ENCODE measurements around the gene MFN2.

The MFN2 gene

DNA sequence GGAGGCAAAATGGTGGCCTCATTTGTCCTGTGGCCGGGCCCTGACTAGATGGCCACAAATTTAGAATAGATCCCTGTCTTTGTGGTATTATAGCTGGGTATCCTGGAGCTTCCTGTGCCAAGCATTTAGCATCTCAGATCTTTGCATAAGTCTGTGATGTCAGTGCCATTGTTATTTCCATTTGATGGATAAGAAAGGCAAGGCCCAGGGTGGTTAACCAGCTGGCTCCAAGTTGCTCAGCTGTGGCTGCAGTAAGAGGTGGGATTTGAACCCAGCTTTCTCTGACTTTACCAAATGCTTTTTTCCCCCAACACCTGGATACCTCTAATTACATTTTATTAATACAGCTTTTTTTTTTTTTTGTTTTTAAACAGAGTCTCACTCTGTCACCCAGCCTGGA is 71.1 kb downstream of the MFN2 start:
- no peak for DNase-seq (ENCODE audit: low read depth)

DNA sequence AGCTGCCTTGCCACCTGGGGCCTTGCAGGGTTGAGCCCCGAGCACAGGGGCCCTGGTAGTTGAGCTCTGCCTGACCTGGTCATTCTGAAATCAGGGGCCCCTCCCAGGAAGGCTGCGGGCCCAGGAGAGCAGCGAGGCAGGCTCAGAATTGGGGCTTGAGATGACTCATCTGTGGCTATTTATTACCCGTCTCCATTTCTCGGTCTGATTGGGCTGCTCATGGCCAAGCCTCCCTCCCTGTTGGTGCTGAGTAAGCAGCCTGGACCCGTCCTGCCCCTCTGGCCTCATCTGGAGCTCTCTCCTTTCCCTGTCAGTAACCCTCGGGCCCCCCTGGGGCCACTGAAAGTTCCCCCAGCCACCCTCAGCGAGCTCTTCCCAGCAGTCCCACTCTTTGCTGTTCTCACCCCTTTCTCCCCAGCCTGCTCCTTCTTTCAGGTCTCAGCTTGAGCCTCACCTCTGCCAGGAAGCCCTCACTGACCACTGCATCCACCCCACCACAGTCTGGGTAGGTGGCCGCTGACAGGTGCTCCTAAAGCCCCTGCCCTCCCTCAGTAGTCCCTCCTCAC is 71.8 kb downstream of the MFN2 start:
- no peak for DNase-seq (ENCODE audit: low read depth)

DNA sequence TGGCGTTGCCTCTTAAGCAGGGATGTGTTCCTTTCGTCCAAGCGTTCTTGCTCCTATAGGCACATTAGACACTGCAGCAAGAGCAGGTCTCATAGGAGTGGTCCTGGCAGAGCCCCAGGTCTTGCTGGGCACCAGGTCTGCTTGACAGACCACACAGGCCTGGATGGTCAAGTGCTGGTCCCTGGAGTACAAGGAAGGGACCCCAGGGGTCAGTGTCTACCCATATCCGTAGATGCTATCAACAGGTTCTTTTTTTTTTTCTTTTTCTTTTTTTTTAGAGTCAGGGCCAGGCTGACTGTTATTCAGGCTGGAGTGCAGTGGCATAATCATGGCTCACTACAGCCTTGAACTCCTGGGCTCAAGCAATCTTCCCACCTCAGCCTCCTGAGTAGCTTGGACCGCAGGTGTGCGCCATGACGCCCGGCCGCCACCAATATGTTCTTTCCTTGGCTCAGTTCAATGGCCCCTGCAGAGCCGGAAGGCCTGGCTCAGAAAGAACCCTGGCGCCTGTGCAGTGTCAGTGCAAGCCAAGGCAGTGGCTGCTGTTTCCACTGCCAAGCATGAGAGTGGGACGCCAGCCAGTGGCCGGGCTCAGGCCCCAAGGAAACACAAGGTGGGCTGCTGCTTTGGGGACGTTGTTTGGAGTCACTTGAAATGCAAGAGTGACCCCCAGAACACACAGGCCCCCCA is 72.9 kb downstream of the MFN2 start:
- no peak for DNase-seq (ENCODE audit: low read depth)

DNA sequence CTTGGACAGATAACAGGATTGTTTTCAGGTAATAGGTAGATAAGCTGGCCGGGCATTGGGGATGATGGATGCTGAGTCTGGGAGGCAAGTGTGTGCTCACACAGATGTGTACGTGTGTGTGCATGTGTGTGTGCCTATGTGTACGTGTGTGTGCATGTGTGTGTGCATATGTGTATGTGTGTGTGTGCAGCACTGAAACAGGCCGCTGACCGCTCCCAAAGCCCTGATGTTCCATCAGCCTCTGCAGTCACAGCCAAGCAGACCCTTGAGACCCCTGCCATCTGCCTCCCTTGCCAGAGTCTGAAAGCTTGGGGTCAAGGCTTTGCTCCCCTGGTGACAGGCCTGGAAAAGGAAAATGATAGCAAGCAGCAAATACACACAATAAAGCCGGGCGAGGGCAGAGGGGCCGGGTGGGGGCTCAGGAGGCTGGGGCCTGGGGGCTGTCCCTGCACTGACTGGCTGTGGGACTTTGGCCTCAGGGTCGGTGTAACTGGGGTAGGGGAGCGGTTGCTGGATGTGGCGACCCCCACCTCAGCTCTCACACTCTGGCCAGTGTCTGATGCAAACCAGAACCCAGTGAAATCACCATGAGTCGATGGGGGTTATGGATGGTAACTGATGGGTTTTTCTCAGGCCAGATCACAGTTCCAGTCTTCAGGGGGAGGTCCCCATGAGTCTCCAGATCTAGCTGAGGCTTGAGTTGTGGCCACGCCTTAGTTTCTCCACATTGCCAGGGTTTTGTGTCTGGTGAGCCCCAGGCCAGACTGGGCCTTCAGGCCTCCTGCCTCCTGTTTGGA is 73.7 kb downstream of the MFN2 start:
- no peak for DNase-seq (ENCODE audit: low read depth)

DNA sequence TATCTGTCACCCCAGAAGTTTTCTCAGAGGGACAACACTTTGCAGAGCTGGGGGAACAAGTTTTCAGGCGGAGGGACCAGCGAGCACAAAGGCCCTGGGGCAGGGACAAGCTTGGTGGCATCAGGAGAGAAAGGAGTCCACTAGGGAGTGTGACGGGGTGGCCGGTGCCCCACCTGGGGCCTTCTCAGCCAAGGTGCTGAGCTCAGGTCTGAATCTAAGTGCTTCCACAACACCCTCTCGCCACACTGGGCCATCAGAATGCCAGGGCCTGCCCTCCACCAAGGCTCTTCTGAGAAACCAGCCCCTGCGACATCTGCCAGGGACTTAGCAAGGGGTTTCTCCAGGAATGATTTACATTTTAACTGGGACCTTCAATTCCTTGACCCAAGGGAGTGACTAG is 75.0 kb downstream of the MFN2 start:
- no peak for DNase-seq (ENCODE audit: low read depth)

DNA sequence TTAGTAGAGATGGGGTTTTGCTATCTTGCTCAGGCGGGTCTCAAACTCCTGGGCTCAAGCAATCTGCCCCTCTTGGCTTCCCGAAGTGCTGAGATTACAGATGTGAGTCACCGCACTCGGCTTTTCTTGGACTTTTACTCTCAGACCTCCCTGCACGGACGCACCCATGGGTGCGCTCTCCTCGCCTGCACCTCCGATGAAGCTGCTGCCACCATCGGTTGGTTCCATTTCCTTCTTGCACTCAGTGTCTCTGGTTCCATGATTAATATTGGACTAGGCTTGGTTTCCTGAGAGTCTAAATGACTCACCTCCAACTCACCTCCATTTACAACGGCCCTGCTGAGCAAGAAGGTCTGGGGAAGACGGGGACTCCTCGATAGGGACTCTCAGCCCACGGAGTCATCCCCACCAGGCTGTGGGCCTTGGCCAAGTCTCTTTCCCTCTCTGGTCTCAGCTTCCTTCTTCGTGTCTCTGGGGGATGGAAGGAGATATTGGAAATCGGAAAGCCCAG is 76.1 kb downstream of the MFN2 start:
- no peak for DNase-seq (ENCODE audit: low read depth)

DNA sequence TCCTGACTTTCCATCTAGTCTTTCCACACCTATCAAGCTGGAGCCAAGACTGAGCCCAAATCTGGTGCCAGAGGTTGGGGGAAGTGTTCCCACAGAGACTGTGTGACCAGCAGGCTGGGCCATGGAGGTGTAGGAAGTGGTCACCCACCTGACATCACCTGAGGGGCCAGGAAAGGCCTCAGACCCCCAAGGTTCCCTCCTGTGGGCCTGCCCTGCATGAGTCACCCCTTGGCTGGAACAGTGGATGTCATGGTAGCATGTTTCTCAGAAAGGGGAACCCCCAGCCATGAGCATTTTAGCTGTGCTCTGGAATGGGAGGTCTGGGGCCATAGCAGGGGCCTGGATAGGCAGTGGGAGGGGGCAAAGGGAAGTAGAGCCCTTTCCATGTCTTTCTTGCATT is 77.1 kb downstream of the MFN2 start:
- DNase-seq (ENCODE audit: low read depth) = no peak

- DNase-seq (ENCODE audit: low read depth) = no peak
These were observed 77.9 kb downstream of the MFN2 start for GRCh38 chr1:12057940-12058687.

- no peak for DNase-seq (ENCODE audit: low read depth)
These were observed 79.0 kb downstream of the MFN2 start for GRCh38 chr1:12059226-12059625.

DNA sequence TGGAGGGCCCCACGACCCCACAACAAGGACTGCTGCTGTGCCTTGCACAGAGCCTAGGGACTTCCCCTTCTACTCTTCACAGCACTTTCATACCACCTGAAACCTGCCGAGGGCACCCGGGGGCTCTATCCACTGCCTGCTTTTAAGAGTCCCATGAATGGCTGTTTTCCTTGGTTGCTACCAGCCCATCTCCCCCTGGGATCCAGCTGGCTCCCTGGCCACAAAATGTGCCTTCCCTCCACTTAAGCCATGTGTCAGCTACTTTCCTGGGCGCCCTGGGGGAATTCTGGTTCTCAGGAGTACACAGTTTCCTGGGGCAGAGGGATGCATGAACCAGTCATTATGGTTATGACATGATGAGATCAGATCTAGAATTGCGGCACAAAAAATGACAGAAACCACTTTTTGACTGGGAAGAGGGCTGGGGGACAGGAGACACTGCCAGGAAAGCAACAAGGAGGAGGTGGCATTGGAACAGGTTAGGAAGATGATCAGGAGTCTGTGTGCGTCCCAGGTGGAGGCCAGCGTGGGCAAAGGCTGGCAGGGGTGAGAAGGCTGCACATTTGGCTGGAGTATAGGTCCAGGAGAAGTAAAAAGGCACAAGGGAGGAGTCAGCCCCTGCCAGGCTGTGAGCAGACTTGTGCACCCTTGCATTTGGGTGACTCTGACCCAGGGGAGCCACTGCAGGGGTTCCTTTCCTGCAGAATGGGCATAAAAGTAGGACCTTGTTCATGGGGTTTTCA is 79.6 kb downstream of the MFN2 start:
- DNase-seq (ENCODE audit: low read depth) = no peak

DNA sequence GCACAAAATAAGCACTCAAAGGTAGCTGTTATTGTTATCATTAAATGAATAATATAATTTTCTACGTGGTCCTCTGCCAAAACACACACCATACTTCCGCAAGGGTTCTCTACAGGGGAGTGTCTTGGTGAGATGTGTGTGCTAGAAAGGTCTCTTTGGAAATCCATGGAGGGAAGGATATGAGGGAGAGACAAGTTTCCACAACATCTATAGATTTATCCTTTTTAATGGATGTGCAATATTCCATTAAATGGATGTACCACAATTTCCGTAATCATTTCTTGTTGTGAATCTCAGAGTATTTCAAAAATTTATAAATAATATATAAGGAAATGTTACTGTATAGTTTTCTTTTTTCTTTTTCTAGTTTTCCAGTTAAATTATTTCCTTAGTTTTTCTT is 80.3 kb downstream of the MFN2 start:
- DNase-seq (ENCODE audit: low read depth) = no peak

Data from activated T-helper 9 cell treated with anti-CD3 and anti-CD28 coated beads, Interleukin-2, amount 50 U/mL, for 16 hours (primary cell).